Astrocyte (in vitro differentiated cells and primary cell): ENCODE results near the gene DNMT3B. TPM values are rescaled to one million over a fixed set of nuclear protein-coding genes. Genes with fewer than 3 reads are reported as not detected.

ENCODE experiments used
- DNase-seq: peaks from one replicate; pipeline ENCODE4 v3.0.0-alpha.2; 2010; ENCODE audit warnings: low read depth
- FAIRE-seq: peaks from 2 replicates; lab custom pipeline; 2011; peaks lifted over from hg19 to GRCh38; lab: Jason Lieb, UNC
- H2AFZ ChIP-seq: 2 replicates; pipeline ENCODE4 v1.6.0; 2012; ENCODE audit warnings: low read depth, low read length, inconsistent platforms
- H3K27ac ChIP-seq: 2 replicates; pipeline ENCODE4 v1.5.1; 2011; ENCODE audit warnings: low read depth, low read length, inconsistent platforms
- H3K27me3 ChIP-seq: 2 replicates; pipeline ENCODE4 v1.6.0; 2011; ENCODE audit warnings: low read length, inconsistent platforms; ENCODE audit not compliant: insufficient read depth
- H3K36me3 ChIP-seq: 2 replicates; pipeline ENCODE4 v1.5.1; 2011; ENCODE audit warnings: low read length, inconsistent platforms; ENCODE audit not compliant: insufficient read depth
- H3K4me1 ChIP-seq: 2 replicates; pipeline ENCODE4 v1.5.1; 2011; ENCODE audit warnings: low read length, inconsistent platforms; ENCODE audit not compliant: insufficient read depth
- H3K4me2 ChIP-seq: 2 replicates; pipeline ENCODE4 v1.6.0; 2012; ENCODE audit warnings: low read length, inconsistent platforms
- H3K4me3 ChIP-seq: 2 replicates; pipeline ENCODE4 v1.5.1; 2011; ENCODE audit warnings: low read depth, mild to moderate bottlenecking, low read length, inconsistent platforms; ENCODE audit not compliant: insufficient read depth
- H3K79me2 ChIP-seq: 2 replicates; pipeline ENCODE4 v1.6.0; 2012; ENCODE audit warnings: mild to moderate bottlenecking, low read length, inconsistent platforms; ENCODE audit not compliant: insufficient read depth
- H3K9ac ChIP-seq: 2 replicates; pipeline ENCODE4 v1.6.0; 2012; ENCODE audit warnings: mild to moderate bottlenecking, low read length, inconsistent platforms
- H3K9me3 ChIP-seq: 2 replicates; pipeline ENCODE4 v1.5.1; 2012; ENCODE audit warnings: low read depth, mild to moderate bottlenecking, low read length, inconsistent platforms; ENCODE audit not compliant: insufficient read depth
- H4K20me1 ChIP-seq: 2 replicates; pipeline ENCODE4 v1.6.0; 2012; ENCODE audit warnings: low read length, inconsistent platforms; ENCODE audit not compliant: insufficient read depth
- H3K27ac Mint-ChIP-seq: one replicate; pipeline ENCODE4 v1.8.0; 2021; ENCODE audit warnings: mild to moderate bottlenecking, mixed read lengths; ENCODE audit not compliant: unreplicated experiment
- H3K27me3 Mint-ChIP-seq: one replicate; pipeline ENCODE4 v1.8.0; 2021; ENCODE audit warnings: low read depth, mixed read lengths; ENCODE audit not compliant: unreplicated experiment
- H3K36me3 Mint-ChIP-seq: one replicate; pipeline ENCODE4 v1.8.0; 2021; ENCODE audit warnings: low read depth, mixed read lengths; ENCODE audit not compliant: unreplicated experiment
- H3K4me1 Mint-ChIP-seq: one replicate; pipeline ENCODE4 v1.8.0; 2021; ENCODE audit warnings: low read depth, mixed read lengths; ENCODE audit not compliant: unreplicated experiment
- H3K4me3 Mint-ChIP-seq: one replicate; pipeline ENCODE4 v1.8.0; 2021; ENCODE audit warnings: mild to moderate bottlenecking, moderate library complexity, mixed read lengths; ENCODE audit not compliant: unreplicated experiment
- H3K9me3 Mint-ChIP-seq: one replicate; pipeline ENCODE4 v1.8.0; 2021; ENCODE audit warnings: mild to moderate bottlenecking, mixed read lengths; ENCODE audit not compliant: unreplicated experiment
- EZH2 ChIP-seq: IDR thresholded peaks from 2 replicates; pipeline ENCODE4 v1.6.1; 2012; ENCODE audit warnings: mild to moderate bottlenecking, low read length, inconsistent platforms; ENCODE audit not compliant: insufficient read depth
- total RNA-seq: library from RNA; stranded (reverse); gene quantifications from 2 replicates; pipeline ENCODE4 v1.2.1, GENCODE V29; 2021
- TF ChIP-seq, protein P1 (sequence below): IDR thresholded peaks from 2 replicates; pipeline ENCODE4 v1.5.1; 2011; ENCODE audit warnings: low read depth, mild to moderate bottlenecking, inconsistent platforms, low read length, moderate library complexity; ENCODE audit not compliant: insufficient read depth

Gene DNMT3B
- total RNA-seq, 1 donor from 2014 or later, result 5.0 TPM

DNA sequence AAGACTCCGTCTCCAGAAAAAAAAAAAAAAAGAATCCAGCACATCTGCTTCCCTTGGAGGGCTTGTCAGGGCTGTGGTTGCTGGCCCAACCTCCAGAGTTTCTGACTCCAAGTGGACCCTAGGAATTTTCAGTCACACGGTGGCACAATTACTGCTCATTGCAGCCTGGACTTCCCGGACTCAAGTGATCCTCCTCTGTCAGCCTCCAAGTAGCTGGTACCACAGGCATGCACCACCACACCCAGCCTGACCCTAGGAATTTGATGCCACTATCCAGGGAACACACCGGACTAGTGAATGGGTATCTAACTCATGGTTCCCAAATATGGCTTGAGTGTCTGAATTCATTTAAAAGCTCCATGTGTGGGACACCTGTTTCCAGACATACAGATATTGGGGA lies 47.7 kb downstream of the DNMT3B start:
- peaks cover 9% of the 10 kb centered on the region for H3K36me3 ChIP-seq
- Mint-ChIP-seq H3K4me3 (no peak overlapping the region), H3K9me3 (no peaks in the 10 kb centered on the region)

DNA sequence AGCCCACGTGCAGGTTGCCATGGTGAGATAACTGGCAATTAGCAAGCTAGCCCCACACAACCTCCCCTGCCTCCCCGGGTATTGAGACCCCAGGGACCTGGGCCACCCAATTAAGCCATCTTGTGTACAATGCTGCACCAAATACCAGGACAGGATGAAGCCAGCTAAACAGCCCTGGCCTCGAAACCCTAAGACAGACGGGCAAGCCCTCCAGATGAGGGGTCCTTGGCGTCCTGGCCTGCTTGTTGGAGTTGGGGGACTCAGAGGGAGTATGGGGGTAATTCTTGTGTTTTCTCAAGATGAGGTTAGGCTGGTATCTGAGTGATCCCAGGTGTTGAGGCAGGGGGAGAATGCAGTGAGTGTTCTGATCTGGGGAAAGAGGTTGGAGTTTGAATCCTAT lies 48.8 kb downstream of the DNMT3B start:
- Histone ChIP-seq H3K4me2 (no peak overlapping the region), H3K36me3 (peaks cover 9% of the 10 kb centered on the region)

More for the DNA sequence above, 47.7 kb downstream of the DNMT3B start:
- H3K27me3 Mint-ChIP-seq, result no peaks in the 10 kb centered on the region
- H3K79me2 ChIP-seq, result no peaks in the 10 kb centered on the region
- FAIRE-seq (no peak), DNase-seq (no peak)
- no peak overlapping the region for H3K4me2 ChIP-seq
- TF ChIP-seq EZH2, result no peak
- TF ChIP-seq, protein P1, sequence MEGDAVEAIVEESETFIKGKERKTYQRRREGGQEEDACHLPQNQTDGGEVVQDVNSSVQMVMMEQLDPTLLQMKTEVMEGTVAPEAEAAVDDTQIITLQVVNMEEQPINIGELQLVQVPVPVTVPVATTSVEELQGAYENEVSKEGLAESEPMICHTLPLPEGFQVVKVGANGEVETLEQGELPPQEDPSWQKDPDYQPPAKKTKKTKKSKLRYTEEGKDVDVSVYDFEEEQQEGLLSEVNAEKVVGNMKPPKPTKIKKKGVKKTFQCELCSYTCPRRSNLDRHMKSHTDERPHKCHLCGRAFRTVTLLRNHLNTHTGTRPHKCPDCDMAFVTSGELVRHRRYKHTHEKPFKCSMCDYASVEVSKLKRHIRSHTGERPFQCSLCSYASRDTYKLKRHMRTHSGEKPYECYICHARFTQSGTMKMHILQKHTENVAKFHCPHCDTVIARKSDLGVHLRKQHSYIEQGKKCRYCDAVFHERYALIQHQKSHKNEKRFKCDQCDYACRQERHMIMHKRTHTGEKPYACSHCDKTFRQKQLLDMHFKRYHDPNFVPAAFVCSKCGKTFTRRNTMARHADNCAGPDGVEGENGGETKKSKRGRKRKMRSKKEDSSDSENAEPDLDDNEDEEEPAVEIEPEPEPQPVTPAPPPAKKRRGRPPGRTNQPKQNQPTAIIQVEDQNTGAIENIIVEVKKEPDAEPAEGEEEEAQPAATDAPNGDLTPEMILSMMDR, result no peak
- no peaks in the 10 kb centered on the region for H3K9me3 ChIP-seq
- no peak overlapping the region for H3K9ac ChIP-seq
- no peaks in the 10 kb centered on the region for H3K4me1 ChIP-seq
- no peak overlapping the region for H2AFZ ChIP-seq
- H3K27me3 ChIP-seq, result no peaks in the 10 kb centered on the region
- peaks cover 8% of the 10 kb centered on the region for H3K4me1 Mint-ChIP-seq
- H3K36me3 Mint-ChIP-seq, result peaks cover 2% of the 10 kb centered on the region
- H3K27ac ChIP-seq, result no peak overlapping the region
- no peak overlapping the region for H3K4me3 ChIP-seq
- H3K27ac Mint-ChIP-seq, result no peak overlapping the region
- H4K20me1 ChIP-seq, result no peaks in the 10 kb centered on the region

DNA sequence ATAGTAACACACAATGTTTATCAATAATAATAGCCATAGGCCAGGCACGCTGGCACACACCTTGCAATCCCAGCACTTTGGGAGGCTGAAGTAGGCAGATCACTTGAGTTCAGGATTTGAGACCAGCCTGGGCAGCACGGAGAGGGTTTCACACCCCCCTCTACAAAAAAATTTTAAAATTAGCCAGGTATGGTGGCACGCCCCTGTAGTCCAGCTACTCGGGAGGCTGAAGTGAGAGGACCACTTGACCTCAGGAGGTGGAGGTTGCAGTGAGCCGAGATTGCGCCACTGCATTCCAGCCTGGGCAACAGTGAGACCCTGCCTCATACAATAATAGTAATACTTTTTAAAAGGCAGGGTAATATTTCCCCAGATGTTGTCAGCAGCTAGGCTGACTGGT lies 49.7 kb downstream of the DNMT3B start:
- Histone ChIP-seq H3K79me2 (no peaks in the 10 kb centered on the region), H3K36me3 (peaks cover 9% of the 10 kb centered on the region), H3K27ac (no peak overlapping the region), H3K4me2 (no peak overlapping the region), H4K20me1 (no peaks in the 10 kb centered on the region), H3K4me3 (no peak overlapping the region), H3K9ac (no peak overlapping the region), H3K27me3 (no peaks in the 10 kb centered on the region), H3K9me3 (no peaks in the 10 kb centered on the region), H3K4me1 (no peaks in the 10 kb centered on the region), H2AFZ (no peak overlapping the region)
- no peaks in the 10 kb centered on the region for H3K9me3 Mint-ChIP-seq
- H3K4me1 Mint-ChIP-seq, result peaks cover 8% of the 10 kb centered on the region
- TF ChIP-seq EZH2, result no peak
- TF ChIP-seq, protein P1, result no peak
- H3K27me3 Mint-ChIP-seq, result no peaks in the 10 kb centered on the region
- no peak for DNase-seq
- no peak for FAIRE-seq
- H3K36me3 Mint-ChIP-seq, result peaks cover 2% of the 10 kb centered on the region
- H3K4me3 Mint-ChIP-seq, result no peak overlapping the region
- H3K27ac Mint-ChIP-seq, result no peak overlapping the region

More for the DNA sequence above, 48.8 kb downstream of the DNMT3B start:
- H3K4me3 Mint-ChIP-seq, result no peak overlapping the region
- H3K27ac Mint-ChIP-seq, result no peak overlapping the region
- H3K9me3 Mint-ChIP-seq, result no peaks in the 10 kb centered on the region
- FAIRE-seq (no peak), DNase-seq (no peak)
- H3K9ac ChIP-seq, result no peak overlapping the region
- H3K4me3 ChIP-seq, result no peak overlapping the region
- no peak overlapping the region for H3K27ac ChIP-seq
- no peaks in the 10 kb centered on the region for H3K79me2 ChIP-seq
- peaks cover 8% of the 10 kb centered on the region for H3K4me1 Mint-ChIP-seq
- peaks cover 2% of the 10 kb centered on the region for H3K36me3 Mint-ChIP-seq
- H2AFZ ChIP-seq, result no peak overlapping the region
- H3K27me3 Mint-ChIP-seq, result no peaks in the 10 kb centered on the region
- no peaks in the 10 kb centered on the region for H3K27me3 ChIP-seq
- H4K20me1 ChIP-seq, result no peaks in the 10 kb centered on the region
- TF ChIP-seq, protein P1, result no peak
- no peak for TF ChIP-seq EZH2
- no peaks in the 10 kb centered on the region for H3K4me1 ChIP-seq
- no peaks in the 10 kb centered on the region for H3K9me3 ChIP-seq
